HCT116 (cell line): ENCODE measurements around the gene GINS3.

Experiments
- ATF3 ChIP-seq: IDR thresholded peaks from 2 replicates; pipeline ENCODE4 v1.6.1; 2012
- CEBPB ChIP-seq: IDR thresholded peaks from 2 replicates; pipeline ENCODE4 v1.6.1; 2012; ENCODE audit warnings: low read depth
- CTCF ChIP-seq, 3 experiments: fragments of 200-600 bp in 1 of 3; sonication (generic) in 1 of 3; IDR thresholded peaks in 2 of 3; conservative IDR thresholded peaks in 1 of 3; 2 replicates each; pipeline ENCODE4 v1.5.1; 2012 to 2017; ENCODE audit warnings: low read depth in 2 of 3, low read length in 2 of 3, antibody characterized with exemption in 1 of 3, borderline replicate concordance in 1 of 3, control low read depth in 1 of 3, mild to moderate bottlenecking in 1 of 3, mixed read lengths in 1 of 3, mixed run types in 1 of 3, moderate library complexity in 1 of 3; ENCODE audit not compliant: insufficient read depth in 1 of 3
- ELF1 ChIP-seq: IDR thresholded peaks from 2 replicates; pipeline ENCODE4 v1.6.1; 2012; ENCODE audit warnings: low read depth, borderline replicate concordance
- EZH2 ChIP-seq: fragments of 200-600 bp; sonication (generic); IDR thresholded peaks from 2 replicates; pipeline ENCODE4 v1.6.1; 2017; ENCODE audit warnings: antibody characterized with exemption, mixed run types
- EZH2phosphoT487 ChIP-seq: fragments of 200-600 bp; IDR thresholded peaks from 2 replicates; pipeline ENCODE4 v1.6.1; 2018; ENCODE audit warnings: antibody characterized with exemption, borderline replicate concordance
- JUND ChIP-seq: IDR thresholded peaks from 2 replicates; pipeline ENCODE4 v1.6.1; 2012
- MAX ChIP-seq: IDR thresholded peaks from 2 replicates; pipeline ENCODE4 v1.6.1; 2012
- POLR2A ChIP-seq: IDR thresholded peaks from 2 replicates; pipeline ENCODE4 v1.7.0; 2011; ENCODE audit warnings: borderline replicate concordance; ENCODE audit not compliant: insufficient read depth, insufficient read length; ENCODE audit errors: extremely low read depth
- POLR2AphosphoS5 ChIP-seq: IDR thresholded peaks from 2 replicates; pipeline ENCODE4 v1.6.1; 2011; ENCODE audit warnings: mild to moderate bottlenecking, low read depth, low read length, moderate library complexity
- SIN3A ChIP-seq: IDR thresholded peaks from 2 replicates; pipeline ENCODE4 v1.6.1; 2012; ENCODE audit warnings: low read depth
- SRF ChIP-seq: IDR thresholded peaks from 2 replicates; pipeline ENCODE4 v1.6.1; 2012; ENCODE audit warnings: low read depth
- ZFX ChIP-seq: fragments of 450-650 bp; IDR thresholded peaks from 2 replicates; pipeline ENCODE4 v1.6.1; 2017

- no peak for TF ChIP-seq EZH2
- no peak for TF ChIP-seq CTCF (IDR thresholded peaks at IDR 0.05 in 2 of 3, conservative IDR thresholded peaks at IDR 0.05 in 1 of 3; ENCODE audit: borderline replicate concordance in 1 of 3, insufficient read depth in 1 of 3, low read depth in 2 of 3, low read length in 2 of 3)
- TF ChIP-seq CEBPB: no peak
- no peak for TF ChIP-seq SRF
- TF ChIP-seq EZH2phosphoT487: no peak
- no peak for TF ChIP-seq MAX
- no peak for TF ChIP-seq POLR2AphosphoS5
- no peak for TF ChIP-seq POLR2A
- TF ChIP-seq ZFX: no peak
- no peak for TF ChIP-seq SIN3A
- TF ChIP-seq JUND: no peak
- TF ChIP-seq ATF3: no peak
- no peak for TF ChIP-seq ELF1
Observed at GRCh38 chr16:58361726-58362125, 30.5 kb upstream of the GINS3 start.
